ENCODE data around the gene WASHC1.
A peak's percentile ranks its signal among the peaks of the same experiment; 100 is the strongest.
"Not testable (repeated sequence)": the region's sequence is repeated elsewhere in the genome, so short reads cannot be mapped to it uniquely, and the experiment has no call there.

Gene WASHC1

GRCh38 chr9:11206-11605, 18.1 kb downstream of the WASHC1 start:
- DNase-seq (ENCODE audit: low read depth): peak; percentile 44

GRCh38 chr9:10653-11053, 18.6 kb downstream of the WASHC1 start:
- DNase-seq (ENCODE audit: low read depth): not testable (repeated sequence)

DNA sequence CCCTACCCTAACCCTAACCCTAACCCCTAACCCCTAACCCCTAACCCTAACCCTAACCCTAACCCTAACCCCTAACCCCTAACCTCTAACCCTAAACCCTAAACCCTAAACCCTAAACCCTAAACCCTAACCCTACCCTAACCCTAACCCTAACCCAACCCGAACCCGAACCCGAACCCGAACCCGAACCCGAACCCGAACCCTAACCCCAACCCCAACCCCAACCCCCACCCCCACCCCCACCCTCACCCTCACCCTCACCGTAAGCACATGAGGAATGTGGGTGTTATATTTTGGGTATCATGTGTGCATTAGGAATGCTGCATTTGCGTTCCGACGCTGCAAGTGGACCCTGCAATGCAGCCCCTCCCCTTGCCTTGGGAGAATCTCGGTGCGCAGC, 19.0 kb downstream of the WASHC1 start:
- not testable (repeated sequence) for DNase-seq (ENCODE audit: low read depth)

All from activated T-cell treated with anti-CD3 and anti-CD28 coated beads for 1 hour (primary cell).